Dermis microvascular lymphatic vessel endothelial cell (primary cell): ENCODE data around the gene SNX5. TPM values are rescaled to one million over a fixed set of nuclear protein-coding genes. Genes with fewer than 3 reads are reported as not detected.
A peak's percentile ranks its signal among the peaks of the same experiment; 100 is the strongest.

Source experiments
- DNase-seq, 2 donors: peaks; one replicate each; pipeline versions ENCODE4 v3.0.0 to v3.0.0-alpha.2; 2010; ENCODE audit warnings: low read depth in 2 of 2
- total RNA-seq: library from RNA; depleted of rRNA; stranded (reverse); fragments of >200 nt; gene quantifications from 2 replicates; pipeline ENCODE4 v1.2.1, GENCODE V29; 2014

Gene SNX5
- total RNA-seq, 1 donor from 2014 or later: 72.5 TPM

GRCh38 chr20:17992847-17993513 is 24.4 kb upstream of the SNX5 start:
- DNase-seq: peak in 1 of 2 donors; percentile 82

- DNase-seq: no peak
Observed at GRCh38 chr20:17992224-17992637, 23.6 kb upstream of the SNX5 start.

- DNase-seq: no peak
Observed at GRCh38 chr20:17990278-17990972, 21.8 kb upstream of the SNX5 start.

GRCh38 chr20:17987988-17988387 is 19.4 kb upstream of the SNX5 start:
- DNase-seq: no peak

GRCh38 chr20:17985388-17986018 is 16.9 kb upstream of the SNX5 start:
- DNase-seq: no peak

GRCh38 chr20:17976305-17976704 is 7.7 kb upstream of the SNX5 start:
- no peak for DNase-seq

GRCh38 chr20:17972121-17972520 is 3.5 kb upstream of the SNX5 start:
- DNase-seq: peak in 1 of 2 donors; percentile 30

- peak; percentile 57 to 86 for DNase-seq
Observed at GRCh38 chr20:17971300-17972013, 2.9 kb upstream of the SNX5 start.

- peak in 1 of 2 donors; percentile 75 for DNase-seq
Observed at GRCh38 chr20:17969884-17970409, 1.4 kb upstream of the SNX5 start.

GRCh38 chr20:17969278-17969883 is 787 bp upstream of the SNX5 start:
- DNase-seq: peak in 1 of 2 donors; percentile 45

- DNase-seq: peak in 1 of 2 donors; percentile 45
Observed at GRCh38 chr20:17967521-17968365, 851 bp downstream of the SNX5 start.

- peak in 1 of 2 donors; percentile 48 for DNase-seq
Observed at GRCh38 chr20:17966432-17967310, 1.9 kb downstream of the SNX5 start.

- DNase-seq: no peak
Observed at GRCh38 chr20:17965042-17965697, 3.4 kb downstream of the SNX5 start.

GRCh38 chr20:17964632-17965031 is 4.0 kb downstream of the SNX5 start:
- DNase-seq: no peak

GRCh38 chr20:17964073-17964472 is 4.5 kb downstream of the SNX5 start:
- DNase-seq: no peak

- no peak for DNase-seq
Observed at GRCh38 chr20:17963114-17963897, 5.3 kb downstream of the SNX5 start.

- no peak for DNase-seq
Observed at GRCh38 chr20:17961587-17961940, 7.0 kb downstream of the SNX5 start.
